Endodermal cell (in vitro differentiated cells): Measurements from ENCODE around the gene KCNT1. TPM values are rescaled to one million over a fixed set of nuclear protein-coding genes. Genes with fewer than 3 reads are reported as not detected.

Experiments used
- DNase-seq: peaks from one replicate; pipeline ENCODE4 v3.0.0-alpha.2; 2017
- H3K27ac ChIP-seq: 2 replicates; pipeline ENCODE4 v1.5.1; 2013; ENCODE audit warnings: mild to moderate bottlenecking, low read depth, low read length, moderate library complexity
- H3K27me3 ChIP-seq: 2 replicates; pipeline ENCODE4 v1.6.1; 2013; ENCODE audit warnings: mild to moderate bottlenecking, low read length, moderate library complexity; ENCODE audit not compliant: insufficient read depth, control insufficient read depth, poor library complexity, severe bottlenecking
- H3K36me3 ChIP-seq: 2 replicates; pipeline ENCODE4 v1.7.0; 2013; ENCODE audit warnings: mild to moderate bottlenecking, low read length, moderate library complexity; ENCODE audit not compliant: control insufficient read depth, insufficient read depth
- H3K4me1 ChIP-seq: one replicate; pipeline ENCODE4 v1.7.0; 2013; ENCODE audit warnings: low read length; ENCODE audit not compliant: control insufficient read depth, insufficient read depth
- H3K4me3 ChIP-seq: 2 replicates; pipeline ENCODE4 v1.5.1; 2013; ENCODE audit warnings: mild to moderate bottlenecking, low read length, moderate library complexity
- H3K9ac ChIP-seq: 2 replicates; pipeline ENCODE4 v1.6.1; 2013; ENCODE audit warnings: mild to moderate bottlenecking, low read length, moderate library complexity; ENCODE audit not compliant: poor library complexity, severe bottlenecking; ENCODE audit errors: extremely low read depth
- H3K9me3 ChIP-seq: 2 replicates; pipeline ENCODE4 v1.6.1; 2013; ENCODE audit warnings: mild to moderate bottlenecking, low read length, moderate library complexity; ENCODE audit not compliant: control insufficient read depth
- H3K27ac Mint-ChIP-seq: 2 replicates; pipeline ENCODE4 v1.8.0; 2020; ENCODE audit warnings: mixed read lengths
- H3K27me3 Mint-ChIP-seq: 2 replicates; pipeline ENCODE4 v1.8.0; 2021; ENCODE audit warnings: mild to moderate bottlenecking, mixed read lengths; ENCODE audit not compliant: insufficient read depth
- H3K36me3 Mint-ChIP-seq: 2 replicates; pipeline ENCODE4 v1.8.0; 2020; ENCODE audit warnings: low read depth, mixed read lengths
- H3K4me1 Mint-ChIP-seq: 2 replicates; pipeline ENCODE4 v1.8.0; 2020; ENCODE audit warnings: mixed read lengths
- H3K4me3 Mint-ChIP-seq: 2 replicates; pipeline ENCODE4 v1.8.0; 2020; ENCODE audit warnings: mild to moderate bottlenecking, moderate library complexity, mixed read lengths
- H3K9me3 Mint-ChIP-seq: 2 replicates; pipeline ENCODE4 v1.8.0; 2020; ENCODE audit warnings: mild to moderate bottlenecking, mixed read lengths
- WGBS, 2 experiments: methylation state at CpG; one replicate each; pipeline versions ENCODE4 v1.1.5 to v1.1.7; 2013; ENCODE audit warnings: missing lambda C conversion rate in 2 of 2, mixed read lengths in 1 of 2; ENCODE audit not compliant: insufficient coverage in 1 of 2, insufficient read length in 1 of 2; 5-methylcytosine and 5-hydroxymethylcytosine counted together
- total RNA-seq, 2 donors: library from RNA; stranded (reverse); fragmentation: NEBNext Ultra II Directional in 1 of 2; extraction: Animal tissue kit (Norgen Biotek cat#: 25700) in 1 of 2; gene quantifications; 2 replicates in 1 of 2; 3 replicates in 1 of 2; pipeline ENCODE4 v1.2.1, GENCODE V29; 2021
- TF ChIP-seq, protein P1 (sequence below): fragments of 200-600 bp; sonication (generic); conservative IDR thresholded peaks from 2 replicates; pipeline ENCODE4 v1.5.0; 2021; ENCODE audit warnings: antibody characterized with exemption, mild to moderate bottlenecking

KCNT1 gene
- total RNA-seq, 2 donors from 2014 or later: 0.15 TPM; not detected in 1

- WGBS, 2 experiments: 88 to 89% methylated on average over 6 to 16 of the region's 16 CpGs
- no peak overlapping the region for H3K4me3 Mint-ChIP-seq
- H3K27ac Mint-ChIP-seq: no peak overlapping the region
- Histone ChIP-seq H3K4me3 (no peak overlapping the region), H3K9ac (no peak overlapping the region), H3K27me3 (no peaks in the 10 kb centered on the region), H3K4me1 (no peaks in the 10 kb centered on the region), H3K9me3 (peaks cover 3% of the 10 kb centered on the region), H3K36me3 (no peaks in the 10 kb centered on the region), H3K27ac (no peak overlapping the region)
- no peak for DNase-seq
- no peaks in the 10 kb centered on the region for H3K36me3 Mint-ChIP-seq
- peaks cover 6% of the 10 kb centered on the region for H3K27me3 Mint-ChIP-seq
- peaks cover 8% of the 10 kb centered on the region for H3K9me3 Mint-ChIP-seq
- H3K4me1 Mint-ChIP-seq: no peaks in the 10 kb centered on the region
- TF ChIP-seq, protein P1, sequence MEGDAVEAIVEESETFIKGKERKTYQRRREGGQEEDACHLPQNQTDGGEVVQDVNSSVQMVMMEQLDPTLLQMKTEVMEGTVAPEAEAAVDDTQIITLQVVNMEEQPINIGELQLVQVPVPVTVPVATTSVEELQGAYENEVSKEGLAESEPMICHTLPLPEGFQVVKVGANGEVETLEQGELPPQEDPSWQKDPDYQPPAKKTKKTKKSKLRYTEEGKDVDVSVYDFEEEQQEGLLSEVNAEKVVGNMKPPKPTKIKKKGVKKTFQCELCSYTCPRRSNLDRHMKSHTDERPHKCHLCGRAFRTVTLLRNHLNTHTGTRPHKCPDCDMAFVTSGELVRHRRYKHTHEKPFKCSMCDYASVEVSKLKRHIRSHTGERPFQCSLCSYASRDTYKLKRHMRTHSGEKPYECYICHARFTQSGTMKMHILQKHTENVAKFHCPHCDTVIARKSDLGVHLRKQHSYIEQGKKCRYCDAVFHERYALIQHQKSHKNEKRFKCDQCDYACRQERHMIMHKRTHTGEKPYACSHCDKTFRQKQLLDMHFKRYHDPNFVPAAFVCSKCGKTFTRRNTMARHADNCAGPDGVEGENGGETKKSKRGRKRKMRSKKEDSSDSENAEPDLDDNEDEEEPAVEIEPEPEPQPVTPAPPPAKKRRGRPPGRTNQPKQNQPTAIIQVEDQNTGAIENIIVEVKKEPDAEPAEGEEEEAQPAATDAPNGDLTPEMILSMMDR: peak; percentile 47
Observed at GRCh38 chr9:135726138-135726853, 24.3 kb downstream of the KCNT1 start.

DNA sequence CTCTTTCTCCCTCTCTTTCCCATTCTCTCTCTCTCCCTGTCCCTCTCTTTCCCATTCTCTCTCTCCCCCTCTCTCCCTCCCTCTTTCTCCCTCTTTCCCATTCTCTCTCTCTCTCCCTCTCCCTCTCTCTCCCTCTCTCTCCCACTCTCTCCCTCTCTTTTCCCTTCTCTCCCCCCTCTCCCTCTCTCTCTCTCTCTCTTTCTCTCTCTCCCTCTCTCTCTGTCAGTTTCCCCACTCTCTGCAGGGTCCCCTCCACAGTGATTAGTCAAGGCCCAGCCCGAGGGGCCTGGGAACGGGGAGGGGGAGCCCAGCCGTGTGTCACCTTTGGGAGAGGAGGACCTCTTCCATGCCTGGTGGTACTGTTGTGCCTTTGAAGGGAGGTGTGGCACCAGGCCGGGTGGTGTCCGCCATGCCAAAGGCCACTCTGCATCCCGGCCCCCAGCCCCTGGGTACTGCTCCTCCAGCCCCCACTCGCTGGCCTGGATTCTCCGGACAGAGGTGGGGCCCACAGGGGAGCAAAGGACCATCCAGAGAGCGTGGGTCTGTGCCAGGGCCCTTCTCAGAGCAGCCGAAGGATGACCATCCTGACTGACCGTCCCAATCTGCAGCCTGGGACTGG is 25.4 kb downstream of the KCNT1 start:
- Mint-ChIP-seq H3K36me3 (no peaks in the 10 kb centered on the region), H3K4me3 (no peak overlapping the region), H3K27ac (no peak overlapping the region), H3K4me1 (no peaks in the 10 kb centered on the region), H3K27me3 (peaks cover 8% of the 10 kb centered on the region), H3K9me3 (peaks cover 15% of the 10 kb centered on the region)
- H3K4me1 ChIP-seq: no peaks in the 10 kb centered on the region
- H3K27ac ChIP-seq: no peak overlapping the region
- 71 to 79% methylated on average over 5 to 11 of the region's 11 CpGs for WGBS, 2 experiments
- no peak overlapping the region for H3K9ac ChIP-seq
- H3K9me3 ChIP-seq: peaks cover 7% of the 10 kb centered on the region
- H3K4me3 ChIP-seq: no peak overlapping the region
- no peak for DNase-seq
- TF ChIP-seq, protein P1: no peak
- H3K36me3 ChIP-seq: no peaks in the 10 kb centered on the region
- H3K27me3 ChIP-seq: no peaks in the 10 kb centered on the region

DNA sequence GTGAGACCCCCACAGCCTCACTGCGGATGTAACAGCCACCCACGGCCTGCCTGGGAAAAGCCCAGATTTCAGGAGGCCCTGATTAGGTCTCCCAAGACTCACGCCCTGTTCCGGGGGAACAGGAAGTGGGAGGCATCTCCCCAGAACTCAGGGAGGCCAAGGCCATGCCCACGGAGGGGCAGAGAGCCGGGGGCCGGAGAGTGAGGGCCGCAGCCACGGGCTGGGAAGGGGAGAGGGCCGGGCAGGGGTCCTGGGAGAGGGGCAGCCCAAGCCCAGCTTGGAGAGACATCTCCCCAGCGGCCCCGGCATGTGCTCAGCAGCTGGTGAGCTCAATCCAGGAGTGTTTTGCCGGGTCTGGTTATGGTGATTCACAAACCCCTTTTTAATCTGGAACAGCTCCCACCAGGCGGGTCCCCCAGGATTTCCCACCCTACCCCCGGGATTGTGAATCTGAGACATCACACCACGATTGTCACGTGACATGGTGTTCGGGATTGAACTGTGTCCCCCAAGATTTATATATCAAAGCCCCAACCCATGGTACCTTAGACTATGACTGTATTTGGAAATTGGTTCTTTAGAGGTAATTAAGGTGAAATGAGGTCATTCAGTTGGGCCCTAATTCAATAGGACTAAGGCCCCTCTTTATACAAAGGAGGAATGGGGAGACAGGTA is 26.6 kb downstream of the KCNT1 start:
- Mint-ChIP-seq H3K27ac (no peak overlapping the region), H3K36me3 (no peaks in the 10 kb centered on the region), H3K9me3 (peaks cover 22% of the 10 kb centered on the region), H3K4me3 (no peak overlapping the region), H3K4me1 (no peaks in the 10 kb centered on the region), H3K27me3 (peaks cover 9% of the 10 kb centered on the region)
- Histone ChIP-seq H3K4me1 (no peaks in the 10 kb centered on the region), H3K27ac (no peak overlapping the region), H3K27me3 (no peaks in the 10 kb centered on the region), H3K36me3 (no peaks in the 10 kb centered on the region), H3K9me3 (peaks cover 7% of the 10 kb centered on the region), H3K9ac (no peak overlapping the region), H3K4me3 (no peak overlapping the region)
- WGBS, 2 experiments: 85 to 86% methylated on average over 13 to 18 of the region's 18 CpGs
- DNase-seq: no peak
- TF ChIP-seq, protein P1: no peak
